Mesendoderm (in vitro differentiated cells): ENCODE measurements around the gene ZNF214.

Experiments
- DNase-seq: peaks from one replicate; pipeline ENCODE4 v3.0.0; 2013
- H2AK5ac ChIP-seq: 2 replicates; pipeline ENCODE4 v1.6.1; 2013; ENCODE audit warnings: low read length, inconsistent platforms
- H2BK120ac ChIP-seq: 2 replicates; pipeline ENCODE4 v1.6.1; 2013; ENCODE audit warnings: low read depth, mild to moderate bottlenecking, low read length, moderate library complexity, mixed read lengths
- H2BK15ac ChIP-seq: replicated peaks from 2 replicates; pipeline ENCODE4 v1.6.1; 2013; ENCODE audit warnings: low read depth, mild to moderate bottlenecking, moderate library complexity
- H2BK5ac ChIP-seq: 2 replicates; pipeline ENCODE4 v1.6.1; 2013; ENCODE audit warnings: low read length, inconsistent platforms
- H3K18ac ChIP-seq: 2 replicates; pipeline ENCODE4 v1.6.1; 2013; ENCODE audit warnings: mild to moderate bottlenecking, low read length, mixed read lengths
- H3K23ac ChIP-seq: one replicate; pipeline ENCODE4 v1.6.1; 2013; ENCODE audit warnings: low read length
- H3K27ac ChIP-seq: 2 replicates; pipeline ENCODE4 v1.5.1; 2013; ENCODE audit warnings: low read depth, mild to moderate bottlenecking, inconsistent platforms, low read length, moderate library complexity
- H3K27me3 ChIP-seq: 2 replicates; pipeline ENCODE4 v1.6.1; 2013; ENCODE audit warnings: low read length, control low read depth, mild to moderate bottlenecking, inconsistent platforms; ENCODE audit not compliant: insufficient read depth, poor library complexity
- H3K36me3 ChIP-seq: 2 replicates; pipeline ENCODE4 v1.6.1; 2013; ENCODE audit warnings: low read length, inconsistent platforms; ENCODE audit not compliant: control insufficient read depth, insufficient read depth
- H3K4ac ChIP-seq: one replicate; pipeline ENCODE4 v1.6.1; 2013; ENCODE audit warnings: low read depth, mild to moderate bottlenecking, low read length, moderate library complexity
- H3K4me1 ChIP-seq: 2 replicates; pipeline ENCODE4 v1.6.1; 2013; ENCODE audit warnings: low read depth, low read length, inconsistent platforms; ENCODE audit not compliant: control insufficient read depth
- H3K4me2 ChIP-seq: 2 replicates; pipeline ENCODE4 v1.6.1; 2013; ENCODE audit warnings: low read length
- H3K4me3 ChIP-seq: 2 replicates; pipeline ENCODE4 v1.5.1; 2013; ENCODE audit warnings: mild to moderate bottlenecking, low read length
- H3K56ac ChIP-seq: one replicate; pipeline ENCODE4 v1.6.1; 2013; ENCODE audit warnings: low read length
- H3K79me1 ChIP-seq: 2 replicates; pipeline ENCODE4 v1.6.1; 2013; ENCODE audit warnings: low read length, inconsistent platforms
- H3K79me2 ChIP-seq: 2 replicates; pipeline ENCODE4 v1.6.1; 2013; ENCODE audit warnings: mild to moderate bottlenecking, low read length; ENCODE audit not compliant: control insufficient read depth, insufficient read depth
- H3K9ac ChIP-seq: 2 replicates; pipeline ENCODE4 v1.6.1; 2013; ENCODE audit warnings: low read length, inconsistent platforms
- H4K5ac ChIP-seq: one replicate; pipeline ENCODE4 v1.6.1; 2013; ENCODE audit warnings: low read length
- H4K8ac ChIP-seq: one replicate; pipeline ENCODE4 v1.6.1; 2013; ENCODE audit warnings: low read depth, mild to moderate bottlenecking, control low read depth, low read length, moderate library complexity
- WGBS: extraction: QIAGEN DNeasy Blood & Tissue Kit; methylation state at CpG from one replicate; pipeline ENCODE4 v1.1.7; 2013; ENCODE audit warnings: low lambda C conversion rate, missing lambda C conversion rate; ENCODE audit not compliant: insufficient coverage; ENCODE audit errors: extremely low coverage; 5-methylcytosine and 5-hydroxymethylcytosine counted together

Gene ZNF214

GRCh38 chr11:6995703-6996102 is 24.4 kb downstream of the ZNF214 start:
- no peak overlapping the region for H2BK120ac ChIP-seq
- H2BK15ac ChIP-seq = no peak overlapping the region
- H2AK5ac ChIP-seq = no peak overlapping the region
- DNase-seq = peak; percentile 10
- H3K4me2 ChIP-seq = no peak overlapping the region
- no peak overlapping the region for H3K18ac ChIP-seq
- no peaks in the 10 kb centered on the region for H3K79me1 ChIP-seq
- no peaks in the 10 kb centered on the region for H3K27me3 ChIP-seq
- no peak overlapping the region for H3K4me3 ChIP-seq
- no peaks in the 10 kb centered on the region for H3K79me2 ChIP-seq
- no peak overlapping the region for H2BK5ac ChIP-seq
- no peak overlapping the region for H3K4ac ChIP-seq
- H4K8ac ChIP-seq = no peak overlapping the region
- no peak overlapping the region for H3K56ac ChIP-seq
- H4K5ac ChIP-seq = no peak overlapping the region
- no peaks in the 10 kb centered on the region for H3K4me1 ChIP-seq
- H3K27ac ChIP-seq = no peak overlapping the region
- no peak overlapping the region for H3K23ac ChIP-seq
- H3K9ac ChIP-seq = no peak overlapping the region
- no peaks in the 10 kb centered on the region for H3K36me3 ChIP-seq

GRCh38 chr11:6992457-6993417 is 27.4 kb downstream of the ZNF214 start:
- Histone ChIP-seq H3K27me3 (no peaks in the 10 kb centered on the region), H3K36me3 (no peaks in the 10 kb centered on the region), H4K8ac (no peak overlapping the region), H2AK5ac (no peak overlapping the region), H3K4me1 (no peaks in the 10 kb centered on the region), H3K79me2 (no peaks in the 10 kb centered on the region), H3K56ac (no peak overlapping the region), H3K27ac (no peak overlapping the region), H3K4ac (no peak overlapping the region), H2BK15ac (no peak overlapping the region), H3K18ac (no peak overlapping the region), H3K9ac (no peak overlapping the region), H3K4me2 (no peak overlapping the region), H3K23ac (no peak overlapping the region), H4K5ac (no peak overlapping the region), H3K4me3 (no peak overlapping the region), H2BK5ac (no peak overlapping the region), H2BK120ac (no peak overlapping the region), H3K79me1 (no peaks in the 10 kb centered on the region)
- DNase-seq = no peak
- no CpG with 5 or more reads among the region's 11 CpGs for WGBS

- Histone ChIP-seq H3K79me2 (no peaks in the 10 kb centered on the region), H3K9ac (no peak overlapping the region), H2BK120ac (no peak overlapping the region), H3K4me2 (no peak overlapping the region), H3K18ac (no peak overlapping the region), H3K36me3 (no peaks in the 10 kb centered on the region), H3K79me1 (no peaks in the 10 kb centered on the region), H3K4me3 (no peak overlapping the region), H4K8ac (no peak overlapping the region), H3K23ac (no peak overlapping the region), H3K27me3 (no peaks in the 10 kb centered on the region), H2AK5ac (no peak overlapping the region), H2BK5ac (no peak overlapping the region), H3K4me1 (no peaks in the 10 kb centered on the region), H3K56ac (no peak overlapping the region), H3K27ac (no peak overlapping the region), H3K4ac (no peak overlapping the region), H4K5ac (no peak overlapping the region), H2BK15ac (no peak overlapping the region)
- no peak for DNase-seq
- WGBS = no CpG with 5 or more reads among the region's 2 CpGs
These were observed 28.1 kb downstream of the ZNF214 start for GRCh38 chr11:6992026-6992425.

GRCh38 chr11:6991227-6991626 is 28.9 kb downstream of the ZNF214 start:
- H3K4me3 ChIP-seq = no peak overlapping the region
- H3K23ac ChIP-seq = no peak overlapping the region
- H4K5ac ChIP-seq = no peak overlapping the region
- no peak overlapping the region for H2BK15ac ChIP-seq
- no peak overlapping the region for H4K8ac ChIP-seq
- no peak overlapping the region for H3K18ac ChIP-seq
- no peaks in the 10 kb centered on the region for H3K4me1 ChIP-seq
- H2BK5ac ChIP-seq = no peak overlapping the region
- no peak overlapping the region for H2BK120ac ChIP-seq
- H3K9ac ChIP-seq = no peak overlapping the region
- no peak overlapping the region for H3K56ac ChIP-seq
- no CpG with 5 or more reads among the region's 6 CpGs for WGBS
- H3K4ac ChIP-seq = no peak overlapping the region
- H3K27me3 ChIP-seq = no peaks in the 10 kb centered on the region
- no peak for DNase-seq
- H3K79me2 ChIP-seq = no peaks in the 10 kb centered on the region
- no peak overlapping the region for H3K4me2 ChIP-seq
- no peak overlapping the region for H3K27ac ChIP-seq
- H3K79me1 ChIP-seq = no peaks in the 10 kb centered on the region
- no peaks in the 10 kb centered on the region for H3K36me3 ChIP-seq
- H2AK5ac ChIP-seq = no peak overlapping the region

GRCh38 chr11:6988506-6988905 is 31.6 kb downstream of the ZNF214 start:
- H4K8ac ChIP-seq = no peak overlapping the region
- no peak overlapping the region for H3K18ac ChIP-seq
- H4K5ac ChIP-seq = no peak overlapping the region
- H3K27ac ChIP-seq = no peak overlapping the region
- DNase-seq = no peak
- H3K4me2 ChIP-seq = no peak overlapping the region
- H3K79me1 ChIP-seq = no peaks in the 10 kb centered on the region
- no peak overlapping the region for H3K56ac ChIP-seq
- no peak overlapping the region for H3K4me3 ChIP-seq
- no peaks in the 10 kb centered on the region for H3K4me1 ChIP-seq
- no peaks in the 10 kb centered on the region for H3K79me2 ChIP-seq
- no peaks in the 10 kb centered on the region for H3K27me3 ChIP-seq
- no peak overlapping the region for H2BK120ac ChIP-seq
- no peak overlapping the region for H2BK5ac ChIP-seq
- no peaks in the 10 kb centered on the region for H3K36me3 ChIP-seq
- no peak overlapping the region for H2BK15ac ChIP-seq
- no peak overlapping the region for H3K9ac ChIP-seq
- H2AK5ac ChIP-seq = no peak overlapping the region
- no peak overlapping the region for H3K4ac ChIP-seq
- H3K23ac ChIP-seq = no peak overlapping the region

- H3K18ac ChIP-seq = no peak overlapping the region
- no peak overlapping the region for H2BK120ac ChIP-seq
- no peak overlapping the region for H2BK5ac ChIP-seq
- H2BK15ac ChIP-seq = no peak overlapping the region
- H3K4ac ChIP-seq = no peak overlapping the region
- DNase-seq = no peak
- no peak overlapping the region for H3K56ac ChIP-seq
- no peak overlapping the region for H3K9ac ChIP-seq
- H3K4me1 ChIP-seq = no peaks in the 10 kb centered on the region
- H4K5ac ChIP-seq = no peak overlapping the region
- H3K23ac ChIP-seq = no peak overlapping the region
- H3K4me3 ChIP-seq = no peak overlapping the region
- no peak overlapping the region for H3K4me2 ChIP-seq
- WGBS = no CpG with 5 or more reads among the region's 1 CpG
- no peaks in the 10 kb centered on the region for H3K79me1 ChIP-seq
- no peak overlapping the region for H2AK5ac ChIP-seq
- H3K27me3 ChIP-seq = no peaks in the 10 kb centered on the region
- no peaks in the 10 kb centered on the region for H3K36me3 ChIP-seq
- no peaks in the 10 kb centered on the region for H3K79me2 ChIP-seq
- no peak overlapping the region for H4K8ac ChIP-seq
- no peak overlapping the region for H3K27ac ChIP-seq
These were observed 33.7 kb downstream of the ZNF214 start for GRCh38 chr11:6986487-6986886.
